HG03025 (cell line): Measurements from ENCODE around the gene MMRN1.

Experiments
- ATAC-seq: cut with Tn5 transposase; IDR thresholded peaks from one replicate; pipeline ENCODE4 v1.9.1; 2021; ENCODE audit warnings: mild to moderate bottlenecking, moderate library complexity; ENCODE audit not compliant: unreplicated experiment, low FRiP score

Gene MMRN1

DNA sequence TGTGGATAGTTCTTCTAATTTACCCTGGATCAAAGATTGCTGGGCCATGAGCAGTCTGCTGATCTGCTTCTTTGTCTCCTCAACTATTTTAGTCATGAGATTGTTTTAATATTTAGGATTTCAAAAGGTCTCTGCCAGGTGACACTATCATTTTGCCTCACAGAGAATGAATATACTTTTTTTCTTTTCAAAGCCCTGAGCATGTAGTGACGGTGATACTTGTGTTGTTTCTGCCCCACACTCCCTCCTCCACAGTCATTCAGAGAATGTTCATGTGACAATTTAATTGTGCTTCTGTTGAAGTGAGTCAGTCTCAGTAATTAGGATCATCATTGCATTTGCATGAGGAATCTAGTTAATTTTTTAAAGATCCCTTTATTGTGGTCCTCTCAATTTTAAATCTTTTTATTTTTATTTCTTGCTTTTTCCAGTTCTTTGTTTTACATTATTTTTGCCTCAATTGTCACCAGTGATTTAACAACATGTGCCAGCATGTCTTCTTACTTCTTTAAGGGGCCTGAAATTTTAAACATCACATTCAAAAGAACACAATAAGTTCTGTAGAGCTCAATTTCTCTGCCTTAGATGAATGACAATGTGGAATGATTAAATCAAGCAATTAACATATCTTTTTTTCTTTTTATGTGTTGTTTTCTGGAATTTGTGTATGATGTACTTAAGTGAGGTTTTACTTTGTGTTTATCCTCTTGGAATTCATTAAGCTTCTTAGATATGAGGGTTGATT lies 12.3 kb downstream of the MMRN1 start:
- no peak for ATAC-seq

DNA sequence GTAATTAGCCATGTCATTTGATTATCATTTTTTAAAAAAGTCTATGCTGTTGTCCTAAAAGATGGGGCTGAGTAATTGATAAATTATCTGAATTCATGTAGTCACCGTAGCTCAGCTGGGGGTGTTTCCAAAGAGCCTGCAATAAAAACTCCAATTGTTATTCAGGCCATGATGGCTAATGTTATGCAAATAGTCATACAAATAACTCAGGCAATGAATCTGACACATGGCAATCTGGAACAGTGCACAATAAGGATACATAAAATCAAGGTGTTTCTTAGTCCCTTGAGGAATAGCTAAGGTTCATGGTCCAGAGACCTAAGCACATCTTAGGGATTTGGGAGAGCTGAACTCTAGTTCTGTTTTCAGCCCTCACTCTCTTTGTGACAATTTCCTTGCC lies 15.2 kb downstream of the MMRN1 start:
- ATAC-seq: no peak

DNA sequence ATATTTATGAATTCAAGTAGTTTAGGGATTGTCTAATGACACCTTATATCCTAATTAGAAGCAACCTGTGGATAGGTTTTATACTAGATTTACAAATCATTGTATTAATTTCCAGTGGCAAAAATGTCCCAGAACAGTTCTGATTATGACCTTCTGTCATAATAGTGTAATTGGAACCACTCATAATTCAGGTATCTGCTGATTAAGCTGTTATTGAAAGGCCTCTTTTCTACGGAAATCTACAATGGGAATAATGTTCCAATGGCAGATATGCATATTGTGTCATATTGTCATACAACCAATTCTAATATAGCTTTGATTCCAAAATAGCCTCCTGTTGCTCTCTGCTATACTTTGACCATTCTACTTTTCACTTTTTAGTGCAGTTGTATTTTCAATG lies 19.0 kb downstream of the MMRN1 start:
- ATAC-seq: no peak

DNA sequence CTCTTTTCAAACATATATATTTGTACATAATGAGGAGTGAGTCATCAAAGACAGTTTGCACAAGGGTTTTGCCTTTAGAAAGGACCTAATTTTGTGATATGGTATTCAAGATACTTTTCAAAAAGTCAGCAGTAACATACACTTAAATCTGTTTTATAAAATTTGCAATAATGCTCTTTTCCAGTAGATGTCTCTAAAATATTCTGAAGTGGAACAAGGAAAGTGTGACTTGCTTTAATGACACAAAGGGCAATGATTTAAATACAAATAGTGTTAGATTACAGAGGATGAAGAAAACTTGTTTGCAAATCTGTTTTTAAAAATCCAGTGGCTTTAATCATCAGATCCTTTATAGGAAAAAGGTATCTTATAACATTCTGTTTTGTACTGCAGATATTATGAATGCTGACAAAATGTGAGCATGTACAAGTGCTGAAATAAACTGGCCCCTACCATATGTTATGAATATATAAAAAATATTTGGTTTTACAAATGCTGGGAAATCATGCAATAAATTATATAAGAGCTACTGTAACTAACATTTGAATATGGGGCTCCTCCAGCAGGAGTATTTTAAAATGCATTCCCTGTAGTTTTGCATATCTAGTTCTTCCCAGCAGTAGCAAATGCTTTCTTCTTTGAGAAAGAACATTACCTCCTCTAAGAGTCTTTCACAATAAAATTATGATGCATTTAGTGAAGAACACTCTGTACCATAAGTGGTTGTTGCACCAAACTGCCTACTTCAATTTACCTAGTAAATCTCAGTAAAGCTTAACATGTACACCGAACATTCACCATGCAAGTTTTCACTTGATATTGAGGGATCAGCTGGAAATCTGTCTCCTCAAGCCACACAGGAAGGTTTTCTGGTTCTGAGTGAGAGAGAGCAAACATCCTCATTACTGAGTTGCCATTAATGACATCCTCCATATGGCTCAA lies 20.2 kb downstream of the MMRN1 start:
- no peak for ATAC-seq

DNA sequence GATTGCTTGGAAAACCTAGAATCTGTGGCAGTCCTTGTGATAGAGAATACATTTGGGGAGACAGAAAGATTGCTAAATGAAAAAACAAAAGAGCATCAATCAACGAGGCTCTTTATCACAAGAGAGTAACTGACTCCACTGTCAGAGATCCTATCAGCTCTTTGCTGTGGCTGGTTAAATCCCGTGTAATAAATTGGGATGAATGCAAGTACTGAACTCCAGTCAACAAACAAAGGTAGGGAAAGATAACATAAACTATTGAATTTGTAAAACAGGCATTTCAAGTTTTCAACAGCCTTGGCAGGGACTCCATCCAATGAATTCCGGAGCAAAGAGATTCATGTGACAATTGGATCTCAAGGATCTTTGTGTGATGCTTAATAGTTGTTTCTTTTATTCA lies 21.3 kb downstream of the MMRN1 start:
- no peak for ATAC-seq

DNA sequence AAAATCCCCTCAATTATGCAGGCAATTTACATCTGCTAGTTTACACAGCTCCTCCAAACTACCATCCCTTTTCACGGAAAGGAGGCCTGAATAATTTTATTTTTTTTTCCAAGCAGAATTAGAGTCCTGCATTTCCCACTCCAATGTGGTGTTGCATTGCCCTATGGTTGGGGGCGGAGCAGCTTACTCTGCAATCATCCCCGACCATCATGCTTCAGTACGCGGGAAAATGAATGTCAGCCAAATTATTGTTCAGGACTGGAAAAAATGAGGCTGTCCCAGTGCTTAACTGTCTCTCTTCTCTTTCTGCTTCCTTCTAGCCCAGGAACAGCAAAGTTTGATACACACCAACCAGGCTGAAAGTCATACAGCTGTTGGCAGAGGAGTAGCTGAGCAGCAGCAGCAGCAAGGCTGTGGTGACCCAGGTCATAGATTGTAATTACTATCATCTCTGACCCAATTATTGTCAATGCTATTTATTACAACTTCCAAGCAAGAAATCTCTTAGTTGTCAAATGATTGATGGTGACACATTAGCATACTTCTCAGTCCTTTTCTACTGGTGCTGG lies 28.3 kb downstream of the MMRN1 start:
- ATAC-seq: no peak

DNA sequence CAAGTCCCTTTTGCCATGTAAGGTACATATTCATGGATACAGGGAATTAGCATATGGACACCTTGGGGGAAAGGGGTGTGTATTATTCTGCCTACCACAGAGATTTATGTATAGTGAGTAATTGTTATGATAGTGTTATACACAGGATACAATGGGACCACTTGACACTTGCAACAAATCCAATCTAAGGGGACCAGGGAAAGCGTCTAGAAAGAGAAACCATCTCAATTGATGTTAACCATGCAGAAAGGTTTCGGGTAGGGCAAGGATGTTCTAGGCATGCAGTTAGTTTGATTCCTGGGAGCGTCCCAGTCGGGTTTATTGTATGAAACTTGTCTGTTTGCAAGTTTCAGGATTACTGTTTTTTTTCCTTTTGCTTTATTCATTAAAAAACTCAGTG lies 34.2 kb downstream of the MMRN1 start:
- ATAC-seq: no peak

DNA sequence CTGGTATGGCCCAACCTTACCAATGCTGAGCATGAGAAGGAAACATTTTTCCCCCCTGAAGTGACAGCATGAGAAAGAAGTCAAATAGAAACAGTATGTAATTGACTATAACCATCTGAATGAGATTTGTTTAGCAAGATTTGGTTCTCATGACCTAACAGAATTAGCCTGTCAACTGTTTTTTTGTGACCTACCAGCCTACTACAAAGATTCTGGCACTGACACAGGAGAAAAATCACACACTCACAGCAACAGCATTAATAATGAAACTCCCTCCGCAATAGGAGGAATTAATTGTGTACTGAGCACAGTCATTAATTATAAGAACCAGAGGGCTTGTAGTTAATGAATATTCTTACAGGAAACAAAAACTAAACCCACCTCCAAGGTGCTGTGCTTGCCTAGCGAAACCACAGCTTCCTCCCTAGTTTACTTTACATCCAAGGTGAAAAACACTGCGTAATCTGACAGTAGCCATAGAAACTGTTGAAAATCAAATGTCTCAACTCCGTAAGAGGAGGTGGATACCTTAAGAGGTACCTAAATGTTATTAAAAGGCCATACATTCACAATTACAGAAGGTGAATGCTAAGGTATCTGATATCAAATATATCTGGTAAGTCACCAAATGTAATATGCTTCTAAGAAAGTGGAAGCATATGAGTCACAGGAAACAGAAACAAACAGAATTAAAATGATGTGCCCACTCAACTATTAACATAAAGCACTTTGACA lies 34.9 kb downstream of the MMRN1 start:
- ATAC-seq: no peak

DNA sequence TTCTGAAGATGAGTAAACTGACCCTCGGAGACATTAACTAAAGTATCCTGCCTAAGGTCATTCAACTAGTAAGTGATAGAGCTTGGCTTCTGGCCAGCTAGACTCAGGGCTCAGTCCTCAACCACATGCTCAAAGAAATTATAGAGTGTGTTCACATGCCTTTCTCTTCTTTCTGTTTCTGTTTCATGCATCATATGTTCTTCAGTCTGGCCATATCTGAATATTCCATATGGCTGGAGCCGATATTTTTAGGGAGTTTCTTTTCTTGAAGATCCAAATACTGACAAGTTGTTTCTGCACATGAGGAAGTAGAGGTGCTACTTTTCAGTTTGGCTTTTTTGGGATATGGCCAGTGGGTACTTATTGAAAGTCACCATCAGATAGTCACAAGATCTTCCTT lies 44.9 kb downstream of the MMRN1 start:
- no peak for ATAC-seq

DNA sequence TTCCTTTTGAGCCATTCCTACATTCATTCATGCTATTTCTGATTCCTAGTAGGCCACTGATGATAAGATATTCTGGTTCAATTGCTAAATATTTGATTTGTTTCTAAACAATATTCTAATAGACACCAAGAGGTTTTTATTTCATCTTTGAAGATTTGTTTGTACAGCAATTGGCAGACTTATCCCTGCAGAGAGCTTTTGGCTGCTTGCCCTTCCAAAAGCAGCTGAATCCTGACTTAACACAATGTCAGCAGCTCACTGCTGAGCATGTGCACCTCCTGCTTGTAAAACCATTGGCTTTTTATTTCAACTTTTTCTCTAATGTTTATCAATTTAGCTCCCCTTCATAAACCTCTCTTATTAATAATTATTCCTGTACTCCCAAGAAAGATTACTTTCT lies 45.3 kb downstream of the MMRN1 start:
- no peak for ATAC-seq

DNA sequence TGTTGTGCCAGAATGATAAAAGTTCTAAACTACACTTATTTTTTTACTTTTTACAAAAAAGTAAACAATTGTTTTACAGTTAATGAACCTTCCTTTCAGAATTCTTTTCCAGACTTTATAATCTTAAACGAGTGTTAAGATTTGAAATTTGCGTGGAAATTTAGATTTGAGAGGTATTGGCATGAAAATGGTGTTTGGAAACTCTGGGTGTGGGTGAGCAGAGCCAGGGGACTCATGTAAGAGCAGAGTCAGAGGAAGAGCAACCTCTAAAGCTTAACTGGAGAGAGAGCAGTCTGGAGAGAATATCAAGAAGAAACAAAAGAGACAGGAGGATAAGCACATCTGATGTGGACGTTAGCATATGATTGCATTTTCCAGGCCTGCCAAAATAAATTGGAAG lies 48.2 kb downstream of the MMRN1 start:
- ATAC-seq: no peak

DNA sequence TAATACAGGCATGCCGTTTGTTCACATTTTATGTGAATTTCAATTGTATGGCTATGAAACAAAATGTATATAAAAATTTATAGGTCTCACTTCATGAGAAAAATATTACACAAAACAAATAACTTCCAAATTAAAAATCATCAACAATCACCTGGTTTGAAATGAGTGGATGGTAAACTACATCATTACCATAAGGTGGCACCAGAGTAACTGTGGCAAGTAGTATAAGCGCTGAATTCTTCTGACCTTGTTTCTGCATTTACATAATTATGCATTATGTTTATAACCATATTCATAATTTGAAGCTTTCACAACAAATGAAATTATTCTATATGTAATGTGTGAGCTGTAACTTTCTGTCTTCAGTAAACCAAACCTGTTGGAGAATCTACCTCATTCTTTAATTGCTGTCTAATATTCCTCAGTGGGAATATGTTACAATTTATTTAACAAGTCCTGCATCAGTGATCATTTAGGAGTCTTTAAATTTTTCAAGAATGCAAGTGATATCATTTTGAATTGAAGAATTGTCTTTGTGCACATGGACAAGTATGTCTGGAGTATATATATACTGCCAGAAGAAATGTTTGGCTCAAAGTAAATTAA lies 55.2 kb downstream of the MMRN1 start:
- no peak for ATAC-seq

DNA sequence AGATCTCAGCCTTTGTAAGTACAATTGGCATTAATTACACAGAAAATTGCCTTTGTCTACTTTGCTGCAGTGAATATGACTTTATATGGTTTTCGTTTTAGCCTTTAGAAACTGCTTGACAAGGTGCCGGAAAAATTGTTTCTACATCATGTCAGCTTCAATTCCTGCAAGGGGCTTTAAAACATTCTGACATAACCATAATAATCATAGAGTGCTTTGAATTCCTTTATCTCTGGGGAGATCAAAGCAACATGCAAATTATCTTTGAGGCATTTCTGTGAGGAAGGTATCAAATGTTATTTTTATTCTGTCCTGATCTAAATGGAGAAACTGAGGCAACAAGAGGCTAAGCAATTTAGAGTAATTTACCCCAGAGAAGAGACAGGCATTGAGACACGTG lies 57.8 kb downstream of the MMRN1 start:
- ATAC-seq: no peak

DNA sequence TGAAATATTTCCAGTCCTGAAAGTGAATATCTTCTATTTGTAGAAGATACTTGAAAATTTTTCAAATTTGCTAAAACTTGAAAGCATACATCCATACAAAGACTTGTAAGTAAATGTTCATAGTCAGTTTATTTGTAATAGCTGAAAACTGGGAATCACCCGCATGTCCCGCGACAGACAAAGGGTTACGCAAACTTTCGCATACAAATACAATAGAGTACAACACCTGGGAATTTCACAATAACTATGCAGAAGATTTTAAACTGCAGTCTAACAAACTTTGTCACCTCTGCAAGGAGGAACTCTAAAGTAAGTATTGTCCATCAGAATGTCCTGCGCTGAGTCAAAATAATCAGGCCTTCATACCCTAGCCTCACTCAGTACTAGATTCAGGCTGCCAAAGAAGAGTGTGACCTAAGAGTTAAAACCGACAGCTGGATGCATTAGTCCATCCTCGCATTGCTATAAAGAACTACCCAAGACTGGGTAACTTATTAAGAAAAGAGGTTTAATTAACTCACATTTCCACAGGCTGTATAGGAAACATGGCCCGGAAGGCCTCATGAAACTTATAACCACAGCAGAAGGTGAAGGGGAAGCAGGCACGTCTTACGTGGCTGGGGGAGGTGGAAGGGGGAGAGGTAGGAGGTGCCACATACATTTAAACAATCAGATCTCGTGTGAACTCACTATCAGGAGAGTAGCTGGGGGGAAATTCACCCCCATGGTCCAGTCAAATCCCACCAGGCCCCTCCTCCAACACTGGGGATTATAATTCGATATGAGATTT lies 60.4 kb downstream of the MMRN1 start:
- no peak for ATAC-seq

DNA sequence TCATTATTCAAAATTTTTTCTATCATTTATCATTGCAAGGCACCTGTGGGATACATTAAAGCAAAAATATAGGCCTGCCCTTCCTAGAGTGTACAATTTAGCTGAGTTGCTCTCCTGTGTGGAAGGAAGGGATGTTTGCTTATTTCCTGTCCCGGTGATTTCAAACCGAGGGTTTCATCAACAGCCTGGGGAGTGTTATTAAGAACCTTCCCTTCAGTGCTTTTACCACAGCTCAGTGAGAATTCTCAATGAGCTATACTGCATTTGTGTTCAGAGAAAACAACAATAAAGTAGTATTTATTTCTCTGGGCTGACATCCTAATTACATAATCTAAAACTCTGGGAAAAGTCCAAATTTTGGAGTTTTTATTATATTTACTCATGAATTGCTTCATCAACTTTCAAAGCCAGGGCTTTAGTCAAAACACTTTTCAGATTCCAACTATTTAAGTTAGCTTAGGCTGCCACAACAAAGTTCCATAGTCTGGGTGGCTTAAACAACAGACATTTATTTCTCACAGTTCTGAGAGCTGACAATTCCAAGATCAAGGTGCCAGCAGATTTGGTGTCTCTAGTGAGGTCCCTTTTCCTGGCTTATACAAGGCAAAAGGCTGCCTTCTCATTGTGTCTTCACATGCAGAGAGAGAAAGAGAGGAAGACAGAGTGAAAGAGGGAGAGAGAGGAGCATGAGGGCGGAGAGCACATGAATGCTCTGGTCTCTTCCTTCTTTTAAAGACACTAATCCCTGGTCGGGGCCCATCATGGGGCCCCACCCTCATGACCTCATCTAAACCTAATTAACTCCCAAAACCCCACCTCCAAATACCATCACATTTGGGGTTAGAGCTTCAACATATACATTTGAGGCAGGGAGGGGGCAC lies 62.6 kb downstream of the MMRN1 start:
- ATAC-seq: no peak

DNA sequence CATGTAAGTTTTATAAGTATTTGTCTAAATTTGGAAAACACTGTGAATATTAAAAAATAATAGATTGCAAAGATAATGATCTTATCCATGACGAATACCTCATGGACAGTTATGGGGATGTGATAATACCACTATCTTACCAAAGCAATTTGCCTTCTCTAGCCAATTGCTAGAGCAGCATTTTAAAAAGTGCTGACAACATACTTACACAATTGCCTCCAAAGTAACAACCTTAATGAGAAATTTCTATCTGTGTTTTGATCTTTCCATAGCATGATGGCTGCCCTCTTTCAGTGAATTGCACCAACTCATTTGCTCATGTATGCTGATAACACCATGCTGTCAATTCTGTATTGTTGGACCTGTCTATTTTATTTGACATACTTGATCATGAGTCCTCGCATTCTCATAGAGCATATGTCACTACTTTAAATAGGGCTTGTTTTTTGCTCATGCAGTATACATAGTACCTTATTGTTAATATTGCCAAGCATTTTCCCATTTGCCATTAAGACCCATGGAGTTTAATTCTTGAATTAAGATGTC lies 87.2 kb downstream of the MMRN1 start:
- ATAC-seq: no peak

DNA sequence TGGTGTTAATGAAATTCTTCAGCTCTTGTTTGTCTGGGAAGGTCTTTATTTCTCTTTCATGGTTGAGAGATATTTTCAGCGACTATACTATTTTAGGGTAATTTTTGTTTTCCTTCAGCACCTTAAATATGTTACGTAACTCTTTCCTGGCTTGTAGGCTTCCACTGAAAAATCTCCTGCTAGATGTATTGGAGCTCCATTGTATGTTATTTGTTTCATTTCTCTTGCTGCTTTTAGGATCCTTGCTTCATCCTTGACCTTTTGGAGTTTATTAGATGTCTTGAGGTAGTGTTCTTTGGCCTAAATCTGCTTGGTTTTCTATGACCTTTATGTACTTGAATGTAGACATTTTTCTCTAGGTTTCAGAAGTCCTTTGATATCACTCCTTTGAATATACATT lies 93.6 kb downstream of the MMRN1 start:
- ATAC-seq: no peak

DNA sequence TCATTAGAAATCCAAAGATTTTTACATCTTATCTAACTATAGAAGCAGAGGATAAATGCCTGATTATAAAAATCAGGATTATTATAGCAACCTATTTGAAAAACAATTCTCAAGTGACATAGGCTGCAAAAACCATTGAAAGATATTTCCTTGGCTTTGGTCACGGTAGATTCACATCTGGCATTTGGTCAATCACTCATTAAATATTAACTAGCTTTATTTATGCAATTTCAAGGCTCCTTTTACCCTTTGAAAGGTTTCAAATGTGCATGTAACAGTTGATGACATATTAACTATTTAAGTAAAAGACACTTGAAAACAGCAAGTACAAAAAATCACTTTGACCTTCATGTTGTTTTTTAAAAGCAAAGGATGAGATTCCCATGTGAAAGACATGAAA lies 98.1 kb downstream of the MMRN1 start:
- no peak for ATAC-seq
